ENCODE results near the gene DYNC2H1.

DYNC2H1 gene

GRCh38 chr11:103476874-103477273, 367.6 kb downstream of the DYNC2H1 start:
- no peak for DNase-seq (ENCODE audit: low spot score)

DNA sequence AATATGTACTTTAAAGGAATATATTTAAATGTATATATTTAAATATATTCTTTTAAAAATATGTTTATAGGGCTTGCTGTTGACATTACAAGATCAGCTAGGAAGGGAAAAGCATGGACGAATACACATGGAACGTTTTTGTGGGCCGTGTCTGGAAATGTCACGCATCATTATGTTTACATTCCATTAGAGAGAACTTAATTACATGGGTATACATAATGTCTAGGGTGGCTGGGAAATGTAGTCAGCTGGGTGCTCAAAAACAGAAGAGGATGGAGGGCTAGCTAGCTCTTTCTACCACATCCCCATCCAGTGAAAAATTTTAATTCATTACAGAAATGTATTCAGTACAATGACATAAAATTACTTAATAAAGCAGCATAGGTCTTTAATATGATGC, 371.2 kb downstream of the DYNC2H1 start:
- no peak for DNase-seq (ENCODE audit: low spot score)

DNA sequence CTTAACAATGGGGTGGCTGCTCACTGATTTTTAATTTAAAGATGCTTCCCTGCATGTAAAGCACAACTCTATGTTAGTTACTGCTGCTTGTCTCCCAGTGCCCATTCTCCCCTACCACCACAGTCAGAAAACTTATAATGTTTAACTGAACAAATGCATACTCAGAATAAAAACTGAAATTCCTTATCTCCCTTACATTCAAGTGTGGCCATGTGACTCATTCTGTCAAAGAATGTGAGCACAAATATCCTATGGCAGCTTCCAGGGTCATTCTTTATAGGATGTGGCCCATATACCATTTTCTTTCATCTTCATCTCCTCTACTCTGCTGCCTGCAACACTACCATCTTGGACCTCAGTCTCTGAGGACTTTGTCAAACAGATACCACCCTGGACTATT, 374.8 kb downstream of the DYNC2H1 start:
- no peak for DNase-seq (ENCODE audit: low spot score)

GRCh38 chr11:103484545-103484944, 375.3 kb downstream of the DYNC2H1 start:
- DNase-seq (ENCODE audit: low spot score): no peak

DNA sequence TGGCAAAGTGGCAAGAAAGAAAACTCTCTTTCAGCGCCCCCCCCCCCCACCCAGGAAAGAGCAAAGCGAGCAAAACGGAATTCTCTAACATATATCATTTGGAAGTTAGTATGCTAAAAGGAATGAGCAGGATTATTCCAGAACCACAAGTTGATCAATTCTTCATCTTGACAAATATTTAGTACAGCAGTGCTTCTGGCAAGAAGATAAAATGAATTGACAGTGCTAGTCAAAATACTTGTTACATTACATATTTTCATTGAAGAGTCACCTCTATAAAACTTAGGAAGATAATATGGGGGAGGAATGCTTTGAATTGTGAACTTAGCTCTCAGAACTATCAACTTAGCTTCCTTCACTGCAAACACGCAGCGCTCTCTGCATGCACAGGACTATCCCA, 377.4 kb downstream of the DYNC2H1 start:
- DNase-seq (ENCODE audit: low spot score): no peak

GRCh38 chr11:103487113-103487512, 377.9 kb downstream of the DYNC2H1 start:
- no peak for DNase-seq (ENCODE audit: low spot score)

- DNase-seq (ENCODE audit: low spot score): no peak
Observed at GRCh38 chr11:103488031-103488461, 378.8 kb downstream of the DYNC2H1 start.

- DNase-seq (ENCODE audit: low spot score): no peak
Observed at GRCh38 chr11:103488579-103488978, 379.4 kb downstream of the DYNC2H1 start.

DNA sequence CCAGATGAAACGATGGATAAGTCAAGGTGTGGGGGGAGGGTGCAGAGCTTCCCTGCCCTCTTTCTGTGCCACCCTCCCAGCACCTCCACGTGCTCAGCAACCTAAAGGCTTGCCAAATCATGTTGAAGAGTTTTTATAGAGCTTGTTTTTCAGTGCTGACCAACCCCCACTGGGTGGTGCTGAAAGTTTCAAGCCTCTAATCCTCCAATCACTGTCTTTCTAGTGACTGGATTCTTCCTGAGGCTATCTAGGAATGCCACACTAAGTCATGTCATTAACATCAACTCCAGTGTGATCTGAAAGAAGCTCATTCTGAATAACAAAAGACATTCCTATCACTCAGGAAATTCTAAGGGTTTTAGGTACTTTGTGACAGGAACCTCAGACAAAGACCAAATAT, 382.6 kb downstream of the DYNC2H1 start:
- DNase-seq (ENCODE audit: low spot score): no peak

- no peak for DNase-seq (ENCODE audit: low spot score)
Observed at GRCh38 chr11:103494491-103494890, 385.3 kb downstream of the DYNC2H1 start.

GRCh38 chr11:103497268-103497667, 388.0 kb downstream of the DYNC2H1 start:
- DNase-seq (ENCODE audit: low spot score): no peak

DNA sequence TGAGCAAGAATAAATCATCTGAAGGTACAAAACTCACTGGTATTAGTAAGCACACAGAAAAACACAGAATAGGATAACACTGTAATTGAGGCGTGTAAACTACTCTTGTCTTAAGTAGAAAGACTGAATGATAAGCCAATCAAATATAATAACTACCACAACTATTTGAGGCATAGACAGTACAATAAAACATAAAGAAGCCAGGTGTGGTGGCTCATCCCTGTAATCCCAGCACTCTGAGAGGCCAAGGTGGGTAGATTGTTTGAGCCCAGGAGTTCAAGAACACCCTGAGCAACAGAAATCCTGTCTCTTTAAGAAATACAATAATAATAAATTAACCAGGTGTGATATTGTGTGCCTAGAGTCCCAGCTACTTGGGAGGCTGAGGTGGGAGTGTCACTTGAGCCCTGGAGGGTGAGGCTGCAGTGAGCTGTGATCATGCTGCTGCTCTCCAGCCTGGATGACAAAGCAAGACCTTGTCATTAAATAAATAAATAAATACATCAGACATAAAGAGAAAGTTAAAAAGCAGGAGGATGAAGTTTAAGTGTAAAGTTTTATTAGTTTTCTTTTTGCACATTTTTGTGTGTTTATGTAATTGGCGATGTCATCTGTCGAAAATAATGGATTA, 390.6 kb downstream of the DYNC2H1 start:
- no peak for DNase-seq (ENCODE audit: low spot score)

DNA sequence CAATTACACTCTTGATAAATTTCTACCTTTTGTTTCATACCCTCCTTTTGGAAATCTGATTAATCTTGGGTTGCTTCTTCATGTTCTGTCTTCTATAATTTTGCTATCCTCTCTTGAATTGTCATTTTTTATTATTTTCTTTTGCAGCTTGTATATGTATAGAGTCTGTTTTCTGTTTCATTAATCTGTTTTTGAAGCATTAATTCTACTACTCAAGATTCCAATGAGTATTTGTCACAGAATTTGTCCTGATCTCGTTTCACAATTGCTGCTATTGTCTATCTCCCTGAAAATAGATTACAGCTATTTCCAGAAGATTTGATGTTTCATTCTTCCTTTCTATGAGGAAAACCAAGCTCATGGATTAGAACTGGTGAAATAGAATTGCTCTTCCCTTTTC, 406.1 kb downstream of the DYNC2H1 start:
- no peak for DNase-seq (ENCODE audit: low spot score)

DNA sequence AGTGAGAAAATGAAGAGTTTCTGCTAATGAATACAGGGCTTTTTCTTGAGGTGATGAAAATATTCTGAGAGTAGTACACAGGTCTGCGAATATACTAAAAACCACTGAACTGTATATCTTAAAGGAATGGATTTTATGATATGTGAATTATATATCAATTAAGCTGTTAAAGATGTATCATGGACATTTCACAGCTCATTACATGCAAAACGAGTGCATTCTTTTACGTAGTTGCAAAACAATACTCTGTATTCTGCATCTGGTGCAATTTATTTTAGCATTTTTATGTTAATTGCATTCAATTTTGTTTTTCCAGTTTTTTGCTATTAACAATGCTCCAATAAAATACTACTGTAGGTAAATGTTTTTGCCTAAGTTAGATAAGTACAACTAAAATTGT, 411.6 kb downstream of the DYNC2H1 start:
- DNase-seq (ENCODE audit: low spot score): no peak

GRCh38 chr11:103525069-103525468, 415.8 kb downstream of the DYNC2H1 start:
- DNase-seq (ENCODE audit: low spot score): no peak

DNA sequence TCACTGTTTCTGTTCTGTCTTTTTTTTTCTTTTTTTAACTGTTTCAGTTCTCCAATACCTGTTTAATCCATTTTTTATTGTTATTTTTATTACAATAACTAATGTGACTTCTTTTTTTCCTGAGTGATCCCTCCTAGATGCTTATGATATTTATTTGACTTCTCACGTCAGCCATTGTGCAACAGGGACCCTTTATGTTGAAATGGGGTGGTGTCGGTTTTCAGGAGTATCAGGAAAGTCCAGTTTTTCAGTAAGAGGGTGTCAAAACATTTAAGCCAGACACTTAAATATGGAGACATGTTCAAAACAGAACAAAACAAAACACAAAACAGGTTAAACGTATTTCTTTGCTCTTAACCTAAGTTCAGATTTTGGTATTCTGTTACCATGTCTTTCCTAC, 418.8 kb downstream of the DYNC2H1 start:
- no peak for DNase-seq (ENCODE audit: low spot score)

GRCh38 chr11:103528596-103528995, 419.4 kb downstream of the DYNC2H1 start:
- DNase-seq (ENCODE audit: low spot score): no peak

GRCh38 chr11:103529181-103529684, 420.0 kb downstream of the DYNC2H1 start:
- DNase-seq (ENCODE audit: low spot score): no peak
